ENCODE results near the gene ADGRV1. TPM values are rescaled to one million over a fixed set of nuclear protein-coding genes. Genes with fewer than 3 reads are reported as not detected.
A peak's percentile ranks its signal among the peaks of the same experiment; 100 is the strongest.

Gene ADGRV1
- total RNA-seq, 1 donor from 2014 or later = 18.2 TPM

- Mint-ChIP-seq H3K4me3 (ENCODE audit: unreplicated experiment) (no peak overlapping the region), H3K27me3 (ENCODE audit: unreplicated experiment) (peaks cover 2% of the 10 kb centered on the region), H3K9me3 (ENCODE audit: unreplicated experiment) (peaks cover 2% of the 10 kb centered on the region), H3K4me1 (ENCODE audit: low read depth, unreplicated experiment) (peaks cover 23% of the 10 kb centered on the region), H3K36me3 (ENCODE audit: unreplicated experiment) (no peaks in the 10 kb centered on the region), H3K27ac (ENCODE audit: unreplicated experiment) (peak overlapping the region; percentile 71)
- no peak for DNase-seq
- TF ChIP-seq CTCF (IDR thresholded peaks at IDR 0.05; ENCODE audit: partially characterized antibody, unreplicated experiment) = no peak
These were observed 617.1 kb downstream of the ADGRV1 start for GRCh38 chr5:91175708-91176107.

GRCh38 chr5:91176288-91177016, 617.9 kb downstream of the ADGRV1 start:
- no peak for TF ChIP-seq CTCF (IDR thresholded peaks at IDR 0.05; ENCODE audit: partially characterized antibody, unreplicated experiment)
- Mint-ChIP-seq H3K36me3 (ENCODE audit: unreplicated experiment) (no peaks in the 10 kb centered on the region), H3K4me3 (ENCODE audit: unreplicated experiment) (peak overlapping the region; percentile 61), H3K27me3 (ENCODE audit: unreplicated experiment) (peaks cover 4% of the 10 kb centered on the region), H3K9me3 (ENCODE audit: unreplicated experiment) (peaks cover 2% of the 10 kb centered on the region), H3K27ac (ENCODE audit: unreplicated experiment) (peak overlapping the region; percentile 71), H3K4me1 (ENCODE audit: low read depth, unreplicated experiment) (peaks cover 23% of the 10 kb centered on the region)
- DNase-seq = no peak

GRCh38 chr5:91177085-91177484, 618.5 kb downstream of the ADGRV1 start:
- Mint-ChIP-seq H3K36me3 (ENCODE audit: unreplicated experiment) (no peaks in the 10 kb centered on the region), H3K27ac (ENCODE audit: unreplicated experiment) (peak overlapping the region; percentile 71), H3K4me3 (ENCODE audit: unreplicated experiment) (peak overlapping the region; percentile 61), H3K9me3 (ENCODE audit: unreplicated experiment) (peaks cover 2% of the 10 kb centered on the region), H3K27me3 (ENCODE audit: unreplicated experiment) (peaks cover 4% of the 10 kb centered on the region), H3K4me1 (ENCODE audit: low read depth, unreplicated experiment) (peaks cover 23% of the 10 kb centered on the region)
- DNase-seq = no peak
- TF ChIP-seq CTCF (IDR thresholded peaks at IDR 0.05; ENCODE audit: partially characterized antibody, unreplicated experiment) = no peak

GRCh38 chr5:91177639-91178038, 619.0 kb downstream of the ADGRV1 start:
- DNase-seq = no peak
- Mint-ChIP-seq H3K9me3 (ENCODE audit: unreplicated experiment) (peaks cover 2% of the 10 kb centered on the region), H3K4me3 (ENCODE audit: unreplicated experiment) (no peak overlapping the region), H3K4me1 (ENCODE audit: low read depth, unreplicated experiment) (peaks cover 25% of the 10 kb centered on the region), H3K27me3 (ENCODE audit: unreplicated experiment) (peaks cover 4% of the 10 kb centered on the region), H3K27ac (ENCODE audit: unreplicated experiment) (peak overlapping the region; percentile 71), H3K36me3 (ENCODE audit: unreplicated experiment) (no peaks in the 10 kb centered on the region)
- TF ChIP-seq CTCF (IDR thresholded peaks at IDR 0.05; ENCODE audit: partially characterized antibody, unreplicated experiment) = no peak

- H3K27me3 Mint-ChIP-seq (ENCODE audit: unreplicated experiment) = peaks cover 4% of the 10 kb centered on the region
- H3K36me3 Mint-ChIP-seq (ENCODE audit: unreplicated experiment) = no peaks in the 10 kb centered on the region
- no peak overlapping the region for H3K27ac Mint-ChIP-seq (ENCODE audit: unreplicated experiment)
- no peak for DNase-seq
- H3K9me3 Mint-ChIP-seq (ENCODE audit: unreplicated experiment) = peaks cover 2% of the 10 kb centered on the region
- no peak overlapping the region for H3K4me3 Mint-ChIP-seq (ENCODE audit: unreplicated experiment)
- H3K4me1 Mint-ChIP-seq (ENCODE audit: low read depth, unreplicated experiment) = peaks cover 24% of the 10 kb centered on the region
- TF ChIP-seq CTCF (IDR thresholded peaks at IDR 0.05; ENCODE audit: partially characterized antibody, unreplicated experiment) = no peak
These were observed 619.9 kb downstream of the ADGRV1 start for GRCh38 chr5:91178461-91178860.

All from glutamatergic neuron (in vitro differentiated cells).